Stimulated activated CD4-positive, alpha-beta T cell treated with anti-CD3 and anti-CD28 coated beads, Interleukin-15, amount 100 ng/mL, for 48 hours (primary cell): Measurements from ENCODE around the gene TRIML2.
"Not testable (repeated sequence)": the region's sequence is repeated elsewhere in the genome, so short reads cannot be mapped to it uniquely, and the experiment has no call there.

Experiments
- DNase-seq, 2 donors: peaks; one replicate each; pipeline ENCODE4 v3.0.0-alpha.2; 2020; ENCODE audit warnings: low read depth in 2 of 2

The TRIML2 gene

DNA sequence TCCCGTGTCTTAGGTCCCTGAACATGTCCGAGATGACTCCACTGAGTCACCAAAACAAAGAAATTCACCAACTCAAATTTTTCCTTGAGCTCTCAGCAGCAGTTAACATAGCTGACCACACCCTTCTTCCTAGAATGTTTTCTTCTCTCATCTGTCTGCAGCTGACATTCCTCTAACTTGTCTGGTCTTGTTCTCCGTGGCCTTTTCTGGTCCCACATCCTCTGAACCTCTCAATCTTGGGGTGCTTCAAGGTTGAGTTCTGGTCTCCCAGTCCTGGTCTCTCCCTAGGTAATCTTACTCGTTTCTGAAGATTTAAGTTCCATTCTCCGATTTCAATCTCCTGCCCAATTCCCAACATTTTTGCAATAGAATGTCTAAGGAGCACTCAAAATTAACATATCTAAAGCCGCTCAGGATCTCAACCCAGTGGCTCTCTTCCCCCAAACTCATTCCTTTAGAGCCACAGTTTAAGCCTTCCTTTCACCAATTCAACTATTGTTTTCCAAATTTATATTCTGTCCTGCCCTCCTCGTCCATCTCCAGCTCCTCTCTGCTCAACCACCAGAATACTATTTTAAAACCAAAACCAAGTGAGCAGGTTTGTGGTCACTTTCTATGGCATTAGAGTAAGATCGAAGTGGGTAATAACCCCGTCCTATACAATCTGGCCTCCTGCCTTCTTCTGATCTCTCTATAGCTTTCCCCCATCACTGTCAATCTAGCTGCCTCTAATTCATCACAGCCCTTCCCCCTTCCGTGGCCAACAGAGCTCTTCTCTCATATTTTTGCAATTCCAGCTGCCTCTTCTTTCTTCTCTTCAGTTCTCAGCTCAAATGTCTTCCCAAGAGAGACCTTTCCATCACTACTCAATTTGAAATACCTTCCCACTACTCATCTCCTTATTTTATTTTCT is 1.2 kb downstream of the TRIML2 start:
- no peak for DNase-seq

DNA sequence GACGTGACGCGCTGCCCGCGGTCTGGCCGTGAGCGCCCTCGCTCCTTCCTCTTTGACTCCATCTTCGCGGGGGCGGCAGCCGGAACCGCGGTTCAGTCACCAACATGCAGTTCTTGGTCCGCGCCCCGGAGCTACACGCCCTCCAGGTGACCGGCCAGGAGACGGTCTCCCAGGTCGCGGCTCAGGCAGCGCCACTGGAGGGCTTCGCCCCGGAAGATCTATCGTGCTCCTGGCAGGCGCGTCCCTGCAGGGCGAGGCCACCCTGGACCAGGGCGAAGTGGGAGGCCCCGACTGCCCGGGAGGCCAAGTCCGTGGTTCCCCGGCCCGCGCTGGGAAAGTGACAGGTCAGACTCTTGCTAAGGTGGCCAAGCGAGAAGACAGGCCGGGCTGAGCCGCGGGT is 2.9 kb downstream of the TRIML2 start:
- DNase-seq: no peak

DNA sequence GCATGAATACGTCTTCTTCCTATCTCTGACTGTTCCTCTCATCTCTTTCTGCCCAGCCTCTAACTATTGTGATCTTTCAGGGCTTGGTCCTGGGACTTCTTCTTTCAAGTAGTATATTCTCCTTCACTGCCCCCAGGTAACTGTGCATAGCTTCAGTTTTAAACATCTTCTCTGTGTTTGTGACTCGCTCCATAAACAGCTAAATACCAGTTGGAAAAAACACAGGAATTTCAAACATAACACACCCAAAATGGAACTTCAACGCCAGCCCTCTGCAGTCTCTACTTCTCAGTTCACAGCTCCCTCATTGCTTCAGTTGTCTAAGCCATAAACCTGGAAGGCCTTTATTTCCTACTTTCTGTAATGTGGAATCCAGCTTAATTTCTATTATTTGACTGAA is 16.6 kb downstream of the TRIML2 start:
- no peak for DNase-seq

DNA sequence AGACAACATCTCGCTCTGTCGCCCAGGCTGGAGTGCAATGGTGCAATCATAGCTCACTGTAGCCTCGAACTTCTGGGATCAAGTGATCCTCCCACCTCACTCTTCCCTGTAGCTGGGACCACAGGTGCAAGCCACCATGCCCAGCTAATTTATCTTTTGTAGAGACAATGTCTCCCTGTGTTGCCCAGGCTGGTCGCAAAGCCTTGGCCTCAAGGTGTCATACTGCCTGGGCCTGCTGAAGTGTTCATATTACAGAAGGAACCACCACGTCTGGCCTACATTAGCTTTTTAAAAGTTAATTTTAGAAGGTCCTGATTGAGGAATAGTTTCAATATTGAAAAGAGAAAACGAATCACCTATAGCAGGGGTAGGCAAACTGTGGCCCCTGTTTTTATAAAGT is 22.5 kb downstream of the TRIML2 start:
- DNase-seq: no peak

DNA sequence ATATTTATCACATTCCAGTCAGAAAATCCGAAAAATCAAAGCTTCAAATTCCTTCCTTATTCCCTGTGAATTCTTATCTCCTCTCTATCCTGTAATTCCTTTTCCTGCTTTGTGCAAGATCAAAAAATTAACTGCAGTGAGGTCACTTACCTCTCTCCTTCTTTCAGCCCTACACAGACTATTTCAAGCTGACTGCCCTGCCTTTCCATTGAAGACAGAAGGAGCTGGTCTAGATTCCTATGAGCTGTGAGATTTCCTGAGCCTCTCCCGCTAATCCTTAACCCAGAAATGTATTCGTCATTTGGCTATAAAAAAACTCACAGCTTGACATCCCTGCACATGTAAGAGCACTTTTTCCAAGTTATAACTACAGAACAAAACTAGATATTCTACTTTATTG is 26.6 kb downstream of the TRIML2 start:
- no peak for DNase-seq

DNA sequence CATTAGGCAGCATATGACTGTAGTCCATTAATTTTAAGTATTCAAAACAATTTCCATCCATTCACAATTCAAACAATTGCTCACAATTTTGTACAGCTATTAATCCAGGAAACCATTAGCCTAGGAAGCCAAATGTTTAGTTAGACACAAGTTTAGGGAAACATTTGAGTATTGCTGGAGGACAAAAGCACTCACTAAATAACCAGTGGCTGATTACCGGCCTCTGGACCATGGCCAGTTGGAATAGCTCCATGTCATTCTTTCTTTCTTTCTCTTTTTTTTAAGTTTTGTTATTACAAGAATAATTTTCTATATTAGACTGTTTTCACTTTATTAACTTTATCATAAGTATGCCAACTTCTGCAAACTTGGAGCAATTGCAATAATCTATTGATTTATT is 31.3 kb downstream of the TRIML2 start:
- DNase-seq: no peak

DNA sequence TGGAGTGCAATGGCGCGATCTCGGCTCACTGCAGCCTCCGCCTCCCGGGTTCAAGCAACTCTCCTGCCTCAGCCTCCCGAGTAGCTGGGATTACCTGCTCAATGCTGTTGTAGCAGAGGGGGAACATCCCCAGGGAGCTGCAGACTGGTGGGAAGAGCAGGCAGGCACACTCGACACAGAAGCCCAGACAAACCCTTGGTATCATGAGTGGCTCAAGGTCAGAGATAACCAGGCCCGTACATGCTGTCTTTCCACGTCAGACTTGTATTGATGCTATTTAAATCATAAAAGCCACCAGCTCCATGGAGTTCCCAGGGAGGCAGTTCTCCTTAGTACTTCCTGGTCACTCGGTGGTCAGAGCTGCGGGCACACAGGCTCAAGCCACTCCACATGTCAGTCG is 33.2 kb downstream of the TRIML2 start:
- no peak for DNase-seq

DNA sequence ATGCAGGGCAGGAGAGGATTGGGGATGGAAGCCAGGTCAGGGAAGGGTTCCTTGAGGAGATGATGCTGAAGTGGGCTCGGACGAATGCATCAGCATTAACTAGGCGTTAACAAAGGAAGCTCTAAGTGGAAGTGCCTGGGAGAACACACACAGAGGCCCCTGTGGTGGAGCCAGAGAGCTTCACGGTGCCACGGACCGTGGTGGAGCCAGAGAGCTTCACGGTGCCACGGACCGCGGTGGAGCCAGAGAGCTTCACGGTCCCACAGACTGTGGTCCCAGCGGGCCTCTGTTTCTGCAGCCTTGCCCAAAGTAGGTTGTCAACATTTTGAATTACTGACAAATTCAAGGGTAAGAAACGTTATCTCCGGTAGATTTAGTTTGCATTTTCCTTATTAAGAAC is 48.3 kb downstream of the TRIML2 start:
- DNase-seq: no peak

DNA sequence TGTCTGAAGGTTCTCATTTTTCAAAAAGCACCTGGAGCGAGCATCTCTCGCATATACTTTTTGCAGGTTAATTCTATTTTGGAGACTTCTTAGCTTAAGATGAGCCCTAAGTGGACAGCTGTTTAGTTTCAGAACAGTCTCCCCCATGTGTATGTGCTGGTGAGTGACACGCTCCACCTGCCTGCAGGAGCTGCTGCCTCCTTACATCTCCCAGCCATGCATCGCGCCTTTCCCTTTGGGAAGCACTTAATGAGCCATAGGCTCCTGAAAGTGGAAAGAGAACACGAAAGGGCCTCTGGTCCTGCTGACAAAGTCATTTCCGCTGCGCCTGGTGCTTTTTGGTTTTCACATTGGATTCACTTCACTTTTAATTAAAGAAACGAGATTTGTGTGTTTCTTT is 56.1 kb downstream of the TRIML2 start:
- DNase-seq: no peak

DNA sequence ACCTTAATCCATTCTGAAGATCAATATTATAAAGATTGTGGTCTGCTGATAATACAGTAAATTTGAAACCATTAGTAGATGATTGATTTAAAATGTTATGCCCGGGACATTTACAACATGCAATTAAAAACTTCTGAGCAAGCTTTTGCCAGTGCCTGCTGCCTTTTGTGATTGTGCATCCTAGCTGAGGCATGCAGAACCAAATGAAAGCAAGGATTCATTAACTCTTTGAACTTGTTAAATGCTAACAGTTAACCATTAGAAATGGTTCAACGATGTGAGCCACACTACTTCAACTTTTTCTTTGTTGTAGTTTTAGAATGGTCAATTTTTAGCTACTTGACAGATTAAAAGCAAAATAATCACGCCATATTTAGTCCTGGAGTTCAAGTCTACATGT is 62.7 kb downstream of the TRIML2 start:
- no peak for DNase-seq

DNA sequence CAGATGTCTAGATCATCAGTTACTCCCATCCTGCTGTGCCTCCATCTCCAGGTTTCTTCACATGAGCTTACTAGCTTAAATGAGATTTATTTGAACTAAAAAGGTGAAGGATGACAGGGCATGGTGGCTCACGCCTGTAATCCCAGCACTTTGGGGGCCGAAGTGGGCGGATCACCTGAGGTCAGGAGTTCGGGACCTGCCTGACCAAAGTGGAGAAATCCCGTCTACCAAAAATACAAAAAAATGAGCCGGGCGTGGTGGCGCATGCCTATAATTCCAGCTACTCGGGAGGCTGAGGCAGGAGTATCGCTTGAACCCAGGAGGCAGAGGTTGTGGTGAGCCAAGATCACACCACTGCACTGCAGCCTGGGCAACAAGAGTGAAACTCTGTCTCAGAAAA is 63.9 kb downstream of the TRIML2 start:
- not testable (repeated sequence) for DNase-seq

DNA sequence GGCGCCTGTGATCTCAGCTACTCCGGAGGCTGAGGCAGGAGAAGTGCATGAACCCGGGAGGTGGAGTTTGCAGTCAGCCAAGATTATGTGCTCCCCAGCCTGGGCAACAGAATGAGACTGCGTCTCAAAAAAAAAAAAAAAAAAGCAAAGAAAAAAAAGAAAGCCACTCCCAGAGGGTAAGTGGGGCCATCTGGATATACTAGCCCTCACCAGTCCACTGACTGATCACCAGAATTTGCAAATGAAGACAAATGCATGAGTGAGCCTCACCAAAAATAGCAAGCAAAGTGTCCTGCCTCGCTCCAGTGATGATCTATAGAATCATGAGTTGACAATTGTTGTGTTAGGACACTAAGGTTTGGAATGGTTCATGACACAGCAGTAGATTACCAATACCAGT is 66.2 kb downstream of the TRIML2 start:
- DNase-seq: no peak

DNA sequence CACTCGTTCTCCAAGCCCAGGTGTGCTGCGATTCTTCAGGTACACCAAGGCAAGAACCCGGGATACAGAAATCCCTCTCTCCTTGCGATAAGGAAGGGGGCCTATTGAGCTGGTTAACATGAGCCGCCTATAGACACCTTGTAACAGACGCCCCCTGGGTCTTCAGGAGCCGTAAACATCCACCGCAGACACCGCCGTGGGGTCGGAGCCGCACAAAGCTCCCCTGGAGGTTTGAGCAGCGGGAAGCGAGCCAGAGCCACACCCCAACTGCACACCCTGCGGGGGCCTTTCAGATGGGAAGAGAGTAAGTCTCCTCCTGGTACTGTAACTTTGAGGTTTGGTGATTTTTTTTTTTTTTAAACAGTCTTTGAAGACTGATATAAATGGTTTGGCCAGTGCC is 67.2 kb downstream of the TRIML2 start:
- DNase-seq: no peak

DNA sequence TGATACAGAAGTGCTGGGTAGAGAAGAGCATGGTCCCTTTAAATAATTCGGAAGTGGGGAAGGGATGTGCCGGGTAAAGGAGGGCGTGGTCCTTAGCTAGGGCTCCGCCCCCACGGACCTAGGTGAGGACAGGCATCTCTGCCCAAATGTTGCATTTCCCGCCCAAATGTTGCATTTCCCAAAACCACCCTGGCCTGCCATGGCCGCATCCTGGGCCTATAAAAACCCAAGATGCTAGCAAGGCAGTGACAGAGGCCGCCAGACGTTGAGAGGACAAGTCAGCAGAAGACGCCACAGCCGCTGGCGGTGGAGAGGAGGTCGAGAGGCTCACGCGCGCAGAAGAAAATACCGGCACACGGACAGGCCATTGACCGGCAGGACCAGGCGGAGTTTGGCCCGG is 67.7 kb downstream of the TRIML2 start:
- DNase-seq: no peak
